ENCODE results near the gene HS2ST1.
A peak's percentile ranks its signal among the peaks of the same experiment; 100 is the strongest.
"Not testable (repeated sequence)": the region's sequence is repeated elsewhere in the genome, so short reads cannot be mapped to it uniquely, and the experiment has no call there.

Gene HS2ST1

DNA sequence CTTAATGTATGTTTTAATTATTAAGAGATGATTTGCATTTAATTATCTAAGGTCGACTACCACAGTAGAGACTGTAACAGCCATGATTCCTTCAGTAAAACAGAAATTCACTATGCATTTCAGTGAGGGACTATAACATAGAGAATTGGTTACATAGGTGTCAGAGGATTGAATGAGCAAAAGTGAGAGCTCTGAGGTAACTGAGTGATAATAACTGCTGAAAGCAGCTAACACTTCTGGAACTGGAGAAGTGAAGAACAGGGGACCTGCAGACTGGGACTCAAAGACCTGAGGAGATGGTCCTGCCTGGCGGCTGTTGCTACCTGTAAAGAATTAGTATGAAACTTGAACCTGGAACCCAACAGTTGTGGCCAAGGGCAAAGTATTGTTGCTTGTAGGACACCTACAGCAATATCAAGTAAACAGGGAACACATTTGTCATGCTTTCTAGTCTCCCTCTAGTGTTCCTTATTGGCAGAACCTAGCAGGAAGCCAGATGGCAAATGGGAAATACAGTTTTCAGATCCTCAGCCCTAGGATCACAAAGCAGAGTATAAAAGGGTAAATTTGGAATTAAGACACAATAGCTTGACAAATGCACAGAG is 110.6 kb downstream of the HS2ST1 start:
- DNase-seq (ENCODE audit: low spot score): no peak

DNA sequence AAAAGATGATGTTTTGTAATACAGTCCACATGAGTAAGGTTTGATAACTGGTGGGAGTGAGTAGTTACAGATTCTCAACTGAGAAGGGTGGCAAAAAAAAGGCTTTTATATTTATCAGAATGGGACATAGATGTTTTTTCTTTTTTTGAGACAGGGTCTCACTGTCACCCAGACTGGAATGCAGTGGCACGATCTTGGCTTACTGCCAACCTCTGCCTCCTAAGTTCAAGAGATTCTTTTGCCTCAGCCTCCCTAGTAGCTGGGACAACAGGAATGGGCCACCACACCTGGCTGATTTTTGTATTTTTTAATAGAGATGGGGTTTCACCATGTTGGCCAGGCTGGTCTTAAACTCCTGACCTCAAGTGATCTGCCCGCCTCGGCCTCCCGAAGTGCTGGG is 113.1 kb downstream of the HS2ST1 start:
- not testable (repeated sequence) for DNase-seq (ENCODE audit: low spot score)

DNA sequence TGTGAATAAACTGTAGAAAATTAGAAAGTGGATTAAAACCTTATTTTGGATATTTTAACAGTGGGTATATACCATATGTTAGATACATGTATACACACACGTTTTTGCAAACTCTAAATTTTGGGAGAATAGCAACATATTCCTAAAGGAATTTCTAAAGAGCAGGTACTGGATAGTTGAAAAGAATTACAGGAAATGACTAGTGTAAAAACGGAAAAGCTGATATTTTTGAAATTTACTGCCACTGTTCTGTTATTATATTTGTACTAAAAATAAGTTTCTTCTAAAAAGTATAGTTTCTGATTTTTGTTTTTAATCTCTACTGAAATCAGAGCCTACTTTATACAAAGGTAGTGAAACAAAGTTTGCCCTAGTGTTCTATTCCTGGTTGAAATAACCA is 114.1 kb downstream of the HS2ST1 start:
- DNase-seq (ENCODE audit: low spot score): no peak

DNA sequence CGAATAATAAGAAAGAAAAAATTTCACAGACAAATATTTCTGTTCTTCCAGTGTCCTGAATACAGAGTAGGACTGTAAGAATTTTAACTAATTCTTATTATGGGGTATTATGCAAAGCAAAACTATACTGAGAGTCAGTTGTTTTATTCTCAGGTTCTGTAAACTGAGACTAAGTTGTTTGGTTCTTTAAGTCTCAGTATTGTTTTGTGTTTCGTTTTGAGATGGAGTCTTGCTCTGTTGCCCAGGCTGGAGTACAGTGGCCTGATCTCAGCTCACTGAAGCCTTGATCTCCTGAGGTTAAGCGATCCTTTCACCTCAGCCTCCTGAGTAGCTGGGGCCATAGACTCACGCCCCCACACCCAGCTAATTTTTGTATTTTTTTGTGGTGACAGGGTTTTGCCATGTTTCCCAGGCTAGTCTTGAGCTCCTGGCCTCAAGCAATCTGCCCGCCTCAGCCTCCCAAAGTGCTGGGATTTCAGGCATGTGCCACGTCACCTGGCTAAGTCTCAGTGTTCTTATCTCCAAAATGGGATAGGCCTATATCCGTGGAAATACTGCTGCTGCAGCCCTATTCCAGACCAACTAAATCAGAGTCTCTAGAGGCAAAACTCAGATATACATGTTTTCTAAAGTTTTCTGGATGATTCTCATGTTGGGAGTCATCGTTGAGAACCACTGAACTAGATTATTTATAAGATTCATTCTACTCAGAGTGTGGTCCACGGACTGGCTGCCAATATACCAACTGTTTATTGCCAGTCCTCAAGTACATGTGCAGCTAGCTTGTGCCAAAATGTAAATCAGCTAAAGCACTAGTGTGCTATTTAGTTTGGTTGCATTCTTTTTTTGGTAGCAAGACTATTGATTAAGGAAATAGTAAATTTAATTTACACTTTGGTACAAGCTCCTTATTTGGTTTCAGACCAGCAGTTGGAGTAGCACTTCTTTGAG is 116.6 kb downstream of the HS2ST1 start:
- no peak for DNase-seq (ENCODE audit: low spot score)

DNA sequence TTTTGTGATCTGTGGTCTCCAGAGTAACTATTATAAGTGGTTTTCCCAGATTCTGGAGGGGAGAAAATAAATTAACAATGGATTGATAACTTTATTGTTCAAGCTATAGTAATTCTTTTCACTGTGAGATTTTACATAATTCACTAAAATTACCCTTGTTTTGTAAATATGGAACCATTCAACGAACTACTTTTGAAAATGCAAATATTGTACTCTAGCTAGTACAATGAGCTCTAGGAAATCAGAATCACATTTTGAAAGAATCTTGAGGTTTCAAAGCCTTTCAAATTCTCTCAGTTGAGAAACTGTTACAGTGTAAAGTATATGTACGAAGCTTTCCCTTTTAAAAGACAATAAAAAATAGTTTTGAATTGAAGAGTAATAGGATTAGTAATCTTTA is 119.9 kb downstream of the HS2ST1 start:
- no peak for DNase-seq (ENCODE audit: low spot score)

DNA sequence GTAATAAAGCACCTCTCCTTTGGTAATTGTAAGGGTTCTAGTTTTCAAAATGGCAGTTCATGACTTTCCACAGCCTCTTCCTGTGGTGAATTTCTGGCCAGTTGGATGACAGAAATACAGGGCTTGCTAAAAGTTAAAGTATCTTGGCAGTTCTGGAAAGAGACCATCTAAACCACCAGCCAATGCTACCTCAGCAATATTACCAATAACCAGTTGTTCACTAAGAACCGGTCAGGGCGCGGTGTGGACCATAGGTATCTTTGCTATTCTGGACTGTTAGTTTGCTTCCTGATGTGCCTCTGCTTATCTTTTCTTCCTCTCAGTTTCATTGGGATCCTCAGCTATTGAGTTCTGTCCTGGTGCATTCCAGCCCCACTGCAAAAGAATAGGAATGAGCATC is 124.7 kb downstream of the HS2ST1 start:
- DNase-seq (ENCODE audit: low spot score): no peak

DNA sequence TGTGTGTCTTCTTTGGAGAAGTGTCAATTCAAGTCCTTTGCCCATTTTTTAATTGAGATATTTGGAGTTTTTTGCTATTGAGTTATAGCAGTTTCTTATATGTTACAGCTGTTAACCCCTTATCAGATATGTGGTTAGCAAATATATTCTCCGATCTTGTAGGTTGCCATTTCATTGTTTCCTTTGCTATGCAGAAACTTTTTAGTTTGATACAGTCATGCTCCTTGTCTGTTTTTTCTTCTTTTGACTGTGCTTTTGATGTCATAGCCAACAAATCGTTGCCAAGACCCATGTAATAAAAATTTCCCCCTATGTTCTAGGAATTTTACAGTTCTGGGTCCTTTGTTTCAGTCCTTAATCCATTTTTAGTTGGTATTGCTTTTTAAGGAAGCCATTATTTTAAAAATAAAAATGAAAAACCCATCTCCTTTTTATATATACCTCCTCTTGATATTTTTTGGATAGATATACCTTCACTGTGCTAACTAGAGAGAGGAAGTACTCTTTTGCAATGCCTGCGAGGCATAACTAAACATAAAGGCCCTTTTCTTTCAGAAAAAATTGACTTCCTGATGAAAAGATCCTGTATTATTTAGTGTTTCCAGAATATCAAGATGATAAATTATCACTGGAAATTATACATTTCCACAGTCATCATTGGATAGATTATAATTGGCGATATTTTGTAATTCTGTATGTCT is 127.8 kb downstream of the HS2ST1 start:
- no peak for DNase-seq (ENCODE audit: low spot score)

DNA sequence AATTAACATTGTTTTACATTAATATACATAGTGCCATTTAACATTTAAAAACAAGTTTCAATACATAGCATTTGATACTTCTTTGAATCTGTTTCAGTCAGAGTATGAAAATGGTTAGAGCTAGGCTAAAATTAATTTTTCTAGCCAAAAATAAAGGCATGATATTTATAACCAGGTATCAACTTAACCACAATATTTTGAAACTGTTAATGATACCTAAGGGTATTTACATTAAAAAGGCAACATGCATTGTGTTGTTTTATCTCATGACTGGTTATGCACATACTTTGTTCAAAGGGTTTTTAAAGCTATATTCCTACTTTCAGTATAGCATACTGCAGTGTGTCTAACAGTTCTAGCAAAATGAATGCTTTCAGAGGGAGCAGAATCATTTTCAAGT is 130.0 kb downstream of the HS2ST1 start:
- DNase-seq (ENCODE audit: low spot score): no peak

DNA sequence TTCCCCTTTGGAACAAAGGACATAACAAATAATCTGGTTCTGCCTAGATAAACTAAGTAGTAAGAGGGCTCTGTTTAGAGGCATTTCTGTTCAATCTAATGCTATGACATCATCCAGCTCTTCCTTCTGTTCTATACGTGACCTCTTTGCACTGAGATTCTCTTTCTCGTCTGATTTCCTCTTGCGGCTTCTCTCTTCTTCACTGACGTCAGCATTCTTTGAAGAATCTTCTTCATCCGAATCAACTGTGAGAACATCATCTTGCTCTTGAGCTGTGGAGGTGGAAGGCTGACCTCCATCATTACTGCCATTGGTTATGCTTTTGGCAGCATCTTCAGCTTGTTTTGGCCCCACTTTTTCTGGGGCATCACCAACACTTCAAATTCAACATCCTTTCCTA is 130.4 kb downstream of the HS2ST1 start:
- peak; percentile 44 for DNase-seq (ENCODE audit: low spot score)

DNA sequence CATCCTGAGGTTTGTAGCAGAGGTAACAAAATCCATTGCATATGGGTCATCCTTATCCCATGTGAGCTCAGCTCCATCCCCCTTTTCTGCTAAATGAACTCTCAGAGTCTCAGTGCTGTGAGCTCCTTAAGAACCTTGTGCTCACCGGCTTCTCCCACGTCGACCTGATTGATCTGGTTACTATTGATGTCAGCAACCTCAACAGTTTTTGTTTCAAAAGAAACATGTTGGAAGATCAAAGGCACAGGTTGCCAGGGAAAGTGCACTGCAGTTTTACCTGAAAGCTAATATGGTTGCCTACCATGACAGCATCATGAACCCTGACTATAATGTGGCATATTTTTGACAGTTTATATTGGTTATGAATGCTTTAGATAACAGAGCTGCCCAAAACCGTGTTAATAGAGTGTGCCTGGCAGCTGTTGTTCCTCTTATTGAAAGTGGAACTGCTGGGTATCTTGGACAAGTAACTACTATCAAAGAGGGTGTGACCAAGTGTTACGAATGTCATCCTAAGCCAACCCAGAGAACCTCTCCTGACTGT is 131.4 kb downstream of the HS2ST1 start:
- DNase-seq (ENCODE audit: low spot score): peak; percentile 37

DNA sequence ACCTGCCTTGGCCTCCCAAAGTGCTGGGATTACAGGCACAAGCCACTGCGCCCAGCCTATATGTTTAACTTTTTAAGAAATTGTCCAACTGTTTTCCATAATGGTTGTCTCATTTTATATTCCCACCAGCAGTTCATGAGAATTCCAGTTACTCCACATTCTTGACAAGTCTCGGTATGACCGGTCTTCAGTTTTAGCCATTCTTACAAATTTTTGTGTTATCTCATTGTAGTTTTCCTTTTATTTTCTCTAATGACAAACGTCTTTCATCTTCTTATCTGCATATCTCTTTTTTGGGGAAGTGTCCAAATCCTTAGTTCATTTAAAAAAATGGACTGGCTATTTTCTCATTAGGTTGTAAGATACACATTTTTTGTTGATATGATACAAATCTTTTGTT is 132.5 kb downstream of the HS2ST1 start:
- no peak for DNase-seq (ENCODE audit: low spot score)

DNA sequence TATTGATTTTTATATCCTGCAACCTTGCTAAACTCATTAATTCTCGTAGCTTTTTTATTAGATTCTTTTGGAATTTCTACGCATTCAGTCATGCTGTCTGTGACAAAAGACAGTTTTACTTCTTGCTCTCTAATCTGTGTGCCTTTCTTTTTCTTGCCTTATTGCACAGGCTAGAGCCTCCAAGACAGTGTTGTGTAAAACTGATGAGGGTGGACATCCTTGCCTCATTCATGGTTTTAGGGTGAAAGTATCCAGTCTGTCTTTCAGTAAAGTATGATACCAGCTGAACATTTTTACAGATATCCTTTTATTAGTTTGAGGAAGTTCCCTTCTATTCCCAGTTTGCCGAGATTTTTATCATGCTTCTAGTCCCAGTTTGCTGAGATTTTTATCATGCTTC is 133.8 kb downstream of the HS2ST1 start:
- no peak for DNase-seq (ENCODE audit: low spot score)

DNA sequence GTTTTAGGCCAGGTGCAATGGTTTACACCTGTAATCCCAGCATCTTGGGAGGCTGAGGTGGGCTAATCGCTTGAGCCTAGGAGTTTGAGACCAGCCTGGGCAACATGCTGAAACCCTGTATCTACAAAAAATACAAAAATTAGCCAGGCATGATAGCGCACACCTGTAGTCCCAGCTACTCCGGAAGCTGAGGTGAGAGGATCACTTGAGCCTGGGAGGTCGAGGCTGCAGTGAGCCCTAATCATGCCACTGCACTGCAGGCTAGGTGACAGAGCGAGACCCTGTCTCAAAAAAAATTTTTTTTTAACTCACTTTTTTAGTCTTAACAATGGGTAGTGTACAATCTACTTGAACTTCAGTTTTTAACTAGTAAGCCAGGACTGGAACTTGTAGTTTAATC is 137.5 kb downstream of the HS2ST1 start:
- no peak for DNase-seq (ENCODE audit: low spot score)

DNA sequence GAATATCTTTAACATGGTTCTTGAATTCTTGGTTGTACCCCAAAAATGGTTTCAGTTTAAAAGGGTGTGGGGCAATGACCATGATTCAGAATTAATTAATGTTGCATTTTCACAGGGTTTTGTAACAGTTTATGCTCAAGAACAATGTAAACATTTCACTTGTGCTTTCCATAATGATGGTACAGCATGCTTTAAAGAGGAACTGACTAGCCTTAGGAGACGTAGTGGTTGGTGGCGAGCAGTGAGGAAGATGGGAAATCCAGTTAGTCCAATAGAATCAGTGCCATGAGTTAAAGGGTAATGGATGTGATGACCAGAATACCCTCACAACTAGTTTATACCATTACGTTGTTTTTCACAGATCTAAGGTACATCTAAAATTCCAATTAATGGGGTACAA is 138.0 kb downstream of the HS2ST1 start:
- no peak for DNase-seq (ENCODE audit: low spot score)

DNA sequence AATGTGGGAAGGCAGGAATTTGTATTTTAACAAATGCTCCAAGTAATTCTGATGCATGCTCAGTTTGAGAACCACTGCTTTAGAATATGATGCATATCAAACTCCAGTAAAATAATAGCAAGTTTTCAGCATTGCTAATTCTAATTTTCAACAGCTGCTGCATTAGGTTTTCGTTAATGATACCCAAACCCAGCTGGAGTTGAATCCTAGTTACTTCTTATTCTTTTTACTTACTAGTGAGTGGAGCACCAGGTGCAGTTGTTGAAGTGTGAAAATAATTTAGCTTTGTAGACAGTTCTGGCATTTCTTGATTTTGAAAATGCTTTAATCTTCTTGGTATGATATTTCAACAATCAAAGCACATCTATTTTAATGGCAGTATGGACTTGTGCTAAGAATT is 138.5 kb downstream of the HS2ST1 start:
- no peak for DNase-seq (ENCODE audit: low spot score)

DNA sequence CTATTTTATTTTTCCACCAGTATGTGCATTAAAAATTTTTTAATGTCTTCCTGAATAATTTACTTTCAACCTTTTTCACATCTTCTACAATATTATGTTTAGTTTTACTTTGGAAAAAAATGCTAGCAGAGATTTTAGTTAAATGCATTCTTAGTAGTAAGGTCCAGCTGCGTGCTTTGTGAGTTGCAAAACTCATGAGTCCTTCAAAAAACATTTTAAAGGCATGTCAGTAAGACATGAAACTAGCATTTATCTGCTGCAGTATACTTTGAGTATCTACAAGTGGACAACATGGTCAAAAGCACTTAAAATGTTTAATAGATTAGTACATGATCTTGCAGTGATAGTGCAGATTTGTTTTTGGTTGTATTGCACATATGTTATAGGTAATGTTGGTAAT is 139.0 kb downstream of the HS2ST1 start:
- DNase-seq (ENCODE audit: low spot score): no peak

DNA sequence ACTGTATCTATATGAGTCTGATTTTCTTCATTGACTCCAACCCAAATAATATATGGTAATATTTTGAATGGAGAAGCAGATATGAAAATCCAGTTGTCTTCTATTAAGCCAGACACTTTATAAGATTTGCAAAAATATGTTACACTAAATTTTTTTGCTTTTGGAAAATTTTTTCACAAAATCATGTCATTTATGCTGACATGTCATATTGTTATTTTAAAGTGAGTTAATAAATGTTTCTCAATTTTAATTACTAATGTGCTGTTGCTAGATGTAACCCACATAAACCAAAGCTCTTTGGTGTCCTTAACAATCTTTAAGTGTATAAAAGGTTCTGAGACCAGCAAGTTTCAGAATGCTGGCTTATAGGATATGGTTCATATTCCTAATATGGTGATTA is 142.5 kb downstream of the HS2ST1 start:
- no peak for DNase-seq (ENCODE audit: low spot score)

DNA sequence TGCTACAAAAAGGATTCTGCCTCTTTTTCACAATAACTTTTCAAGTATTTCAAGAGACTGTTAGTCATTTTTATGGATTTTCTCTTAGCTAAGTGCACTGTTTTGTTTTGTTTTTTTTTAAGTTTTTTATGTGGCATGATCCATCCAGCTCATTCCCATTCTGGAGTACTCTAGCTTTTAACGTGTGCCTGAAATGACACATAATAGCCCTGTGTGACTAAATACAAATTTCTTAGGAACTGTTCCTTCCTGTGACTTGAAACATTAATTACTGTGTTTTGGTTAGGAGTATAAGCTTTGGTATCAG is 143.9 kb downstream of the HS2ST1 start:
- DNase-seq (ENCODE audit: low spot score): no peak

DNA sequence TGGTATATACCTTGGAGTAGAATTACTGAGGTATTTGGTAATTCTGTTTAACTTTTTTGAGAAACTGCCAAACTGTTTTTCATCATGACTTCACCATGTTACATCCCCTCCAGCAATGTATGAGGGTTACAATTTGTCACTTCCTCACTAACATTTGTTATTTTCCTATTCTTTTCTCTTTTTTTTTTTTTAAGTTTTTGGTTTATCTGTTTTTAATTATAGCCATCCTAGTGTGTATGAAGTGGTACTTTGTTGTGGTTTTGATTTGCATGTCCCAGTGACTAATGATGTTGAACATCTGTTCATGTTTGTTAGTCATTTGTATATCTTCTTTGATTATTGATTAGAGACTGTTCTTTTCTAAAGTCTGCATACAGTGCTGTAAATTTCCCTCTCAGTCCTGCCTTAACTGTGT is 147.3 kb downstream of the HS2ST1 start:
- no peak for DNase-seq (ENCODE audit: low spot score)

DNA sequence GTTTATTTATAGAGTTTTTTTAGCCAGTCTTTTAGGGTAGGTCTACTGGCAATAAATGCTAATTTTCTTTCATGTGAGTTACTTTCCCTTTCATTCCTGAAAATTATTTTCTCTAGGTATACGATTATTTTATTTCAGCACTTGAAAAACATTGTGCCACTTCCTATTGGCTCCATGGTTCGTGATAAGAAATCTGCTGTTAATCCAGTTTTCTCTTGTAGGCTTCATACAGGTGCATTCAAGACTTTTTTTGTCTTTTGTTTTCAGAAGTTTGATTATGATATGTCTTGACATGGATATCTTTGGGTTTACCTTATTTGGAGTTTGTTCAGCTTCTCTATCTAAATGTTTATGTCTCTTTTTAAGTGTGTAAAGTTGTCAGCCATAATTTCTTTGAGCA is 148.3 kb downstream of the HS2ST1 start:
- no peak for DNase-seq (ENCODE audit: low spot score)

DNA sequence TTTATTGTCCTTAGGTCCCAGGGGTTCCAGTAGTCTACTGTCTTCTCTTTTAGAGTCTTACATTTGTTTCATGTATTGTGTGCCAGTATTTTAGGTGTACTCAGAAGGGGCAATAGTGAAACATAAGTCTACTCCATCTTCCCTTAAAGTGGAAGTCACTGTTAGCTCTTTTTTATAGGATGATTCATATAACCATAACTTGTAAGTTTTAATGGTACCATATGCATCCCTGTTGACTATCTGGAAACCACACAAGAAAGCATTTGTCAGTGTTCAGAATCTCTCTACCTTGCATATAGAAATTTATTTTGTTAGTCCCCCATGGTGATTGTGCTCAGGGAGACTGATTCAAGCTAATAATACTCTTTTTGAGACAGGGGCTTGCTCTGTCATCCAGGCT is 149.9 kb downstream of the HS2ST1 start:
- DNase-seq (ENCODE audit: low spot score): no peak

DNA sequence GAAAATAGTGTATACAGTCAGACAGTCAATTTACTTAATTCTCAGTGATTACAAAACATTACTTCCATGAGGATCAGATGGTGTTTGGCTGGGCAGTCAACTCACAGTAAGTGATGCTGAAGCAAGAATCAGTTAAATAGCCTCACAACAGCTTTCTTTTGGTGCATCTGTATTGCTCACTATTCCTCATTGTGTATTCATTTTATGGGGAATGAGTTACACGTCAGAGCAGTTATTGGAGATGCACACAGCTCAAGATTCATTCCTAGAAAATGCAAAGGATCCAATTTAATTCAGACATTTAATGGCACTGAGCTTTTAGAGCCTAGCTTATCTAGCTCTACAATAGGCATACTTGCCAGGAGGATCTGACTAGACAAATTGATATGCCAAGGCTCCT is 150.6 kb downstream of the HS2ST1 start:
- no peak for DNase-seq (ENCODE audit: low spot score)

DNA sequence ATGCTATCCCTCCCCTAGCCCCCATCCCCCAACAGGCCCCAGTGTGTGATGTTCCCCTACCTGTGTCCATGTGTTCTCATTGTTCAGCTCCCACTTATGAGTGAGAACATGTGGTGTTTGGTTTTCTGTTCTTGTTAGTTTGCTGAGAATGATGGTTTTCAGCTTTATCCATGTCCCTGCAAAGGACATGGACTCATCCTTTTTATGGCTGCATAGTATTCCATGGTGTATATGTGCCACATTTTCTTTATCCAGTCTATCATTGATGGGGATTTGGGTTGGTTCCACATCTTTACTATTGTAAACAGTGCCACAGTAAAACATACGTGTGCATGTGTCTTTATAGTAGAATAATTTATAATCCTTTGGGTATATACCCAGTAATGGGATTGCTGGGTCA is 152.3 kb downstream of the HS2ST1 start:
- not testable (repeated sequence) for DNase-seq (ENCODE audit: low spot score)

Measured in CD4-positive, alpha-beta T cell treated with Interleukin-2 at 100 ng/mL for 4 hours (primary cell).